ENCODE data around the gene SUPT4H1. TPM values are rescaled to one million over a fixed set of nuclear protein-coding genes. Genes with fewer than 3 reads are reported as not detected.
A peak's percentile ranks its signal among the peaks of the same experiment; 100 is the strongest.

The SUPT4H1 gene
- total RNA-seq, 2 donors from 2014 or later: 44.8 to 70.0 TPM

DNA sequence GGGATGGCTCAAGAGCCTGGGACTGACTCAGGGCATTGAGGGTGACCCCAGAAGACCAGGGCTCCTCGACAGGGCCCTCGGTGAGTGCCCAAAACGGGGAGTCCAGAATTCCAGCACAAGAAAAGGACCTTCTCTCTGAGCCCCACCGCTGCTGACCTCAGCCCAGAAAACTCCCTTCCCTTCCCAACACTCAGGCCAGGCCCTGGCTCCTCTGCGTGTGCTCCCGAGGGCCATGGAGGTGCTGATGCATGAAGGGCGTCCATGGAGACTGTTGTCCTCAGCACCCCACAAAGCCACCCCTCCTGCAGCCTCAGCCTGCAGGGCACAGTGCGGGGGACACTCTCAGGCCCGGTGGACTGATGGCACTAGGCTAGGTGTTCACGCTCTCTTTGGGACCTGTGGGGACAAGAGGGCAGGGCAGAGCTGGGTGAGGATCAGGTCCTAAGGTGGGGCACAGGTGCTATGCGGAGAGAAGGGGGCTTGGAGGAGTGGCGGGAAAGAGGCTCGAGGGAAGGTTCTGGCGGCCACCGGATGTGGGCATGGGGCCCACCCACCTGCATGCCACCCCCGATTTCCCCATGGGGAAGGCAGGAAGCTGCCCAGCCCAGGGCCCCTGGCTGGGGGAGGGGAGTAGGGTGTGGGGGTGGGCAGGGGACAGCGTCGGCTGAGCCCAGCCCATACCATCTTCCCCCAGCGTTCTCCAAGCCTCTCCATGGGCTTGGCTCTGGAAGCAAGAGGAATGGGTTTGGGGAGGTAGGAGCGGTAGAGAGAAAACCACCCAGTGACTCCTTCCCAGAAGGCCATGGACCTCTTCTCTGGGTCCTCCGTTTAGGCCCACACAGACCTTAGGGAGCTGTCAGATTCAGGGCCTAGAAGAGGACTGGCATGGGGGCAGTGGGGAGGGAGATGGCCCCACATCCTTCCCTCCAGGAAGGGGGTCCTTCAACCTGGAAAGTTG lies 18.9 kb downstream of the SUPT4H1 start:
- intact Hi-C loops (cut with DNase I): no loop called here
- Histone ChIP-seq H3K4me1 (replicated peaks) (no peaks in the 10 kb centered on the region), H3K36me3 (no peaks in the 10 kb centered on the region), H3K27me3 (replicated peaks; ENCODE audit: insufficient read depth) (no peaks in the 10 kb centered on the region), H3K4me3 (no peak overlapping the region), H3K9me3 (no peaks in the 10 kb centered on the region), H3K27ac (no peak overlapping the region)
- DNase-seq (ENCODE audit: low spot score): no peak
- 78% methylated on average over 21 of the region's 21 CpGs for WGBS
- TF ChIP-seq CTCF (IDR thresholded peaks at IDR 0.05) (no peak), POLR2A (IDR thresholded peaks at IDR 0.05) (no peak), POLR2AphosphoS5 (IDR thresholded peaks at IDR 0.05) (no peak)

- peak overlapping the region; percentile 12 to 26 for H3K4me3 ChIP-seq
- WGBS: 83% methylated on average over 27 of the region's 31 CpGs
- H3K36me3 ChIP-seq: no peaks in the 10 kb centered on the region
- H3K4me1 ChIP-seq (replicated peaks): no peaks in the 10 kb centered on the region
- H3K27me3 ChIP-seq (replicated peaks; ENCODE audit: insufficient read depth): no peaks in the 10 kb centered on the region
- intact Hi-C loops (cut with DNase I): no loop called here
- DNase-seq (ENCODE audit: low spot score): no peak
- TF ChIP-seq CTCF (IDR thresholded peaks at IDR 0.05) (no peak), POLR2AphosphoS5 (IDR thresholded peaks at IDR 0.05) (peak; percentile 21), POLR2A (IDR thresholded peaks at IDR 0.05) (peak; percentile 10)
- H3K27ac ChIP-seq: no peak overlapping the region
- H3K9me3 ChIP-seq: no peaks in the 10 kb centered on the region
Measured at GRCh38 chr17:58331815-58332777, 19.9 kb downstream of the SUPT4H1 start.

DNA sequence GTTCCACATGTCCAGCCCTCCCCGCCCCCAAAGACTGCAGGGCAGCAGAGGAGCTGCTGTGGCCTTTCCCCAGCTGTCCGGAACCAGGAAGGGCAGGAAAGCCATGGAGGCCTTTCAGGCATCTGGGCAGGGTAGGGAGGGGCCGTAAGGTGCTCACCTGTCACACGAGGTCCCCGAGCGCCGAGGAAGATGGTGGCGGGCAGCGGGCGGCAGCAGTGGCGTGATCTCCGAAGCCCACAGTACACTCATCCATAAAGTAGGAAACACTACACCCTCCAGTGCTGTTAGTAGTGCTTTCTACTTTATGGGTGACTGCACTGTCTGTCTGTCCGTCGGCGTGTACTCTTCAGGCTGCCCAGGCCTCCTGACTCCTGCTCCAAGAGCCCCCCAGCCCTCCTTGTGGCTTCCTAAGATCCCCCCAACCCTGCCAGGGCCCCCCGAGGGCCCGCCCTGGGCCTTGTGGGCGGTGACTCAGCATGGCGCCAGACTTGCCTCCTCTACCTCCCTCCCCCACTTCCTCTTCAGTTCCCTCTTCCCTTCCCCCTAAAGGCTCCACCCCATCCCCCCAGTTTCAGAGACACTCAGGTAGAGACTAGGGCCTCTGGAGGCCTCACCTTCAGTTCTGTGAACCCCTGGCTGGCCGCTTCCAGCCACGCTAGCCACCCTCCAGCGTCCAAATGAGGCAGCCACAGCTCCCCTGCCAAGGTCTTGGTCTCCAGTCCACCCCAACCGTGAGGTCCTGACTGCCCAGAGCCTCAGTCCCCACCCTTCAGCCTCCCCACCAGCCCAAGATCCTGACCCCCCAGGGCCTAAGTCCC lies 20.8 kb downstream of the SUPT4H1 start:
- Histone ChIP-seq H3K9me3 (no peaks in the 10 kb centered on the region), H3K27me3 (replicated peaks; ENCODE audit: insufficient read depth) (no peaks in the 10 kb centered on the region), H3K36me3 (no peaks in the 10 kb centered on the region), H3K4me1 (replicated peaks) (no peaks in the 10 kb centered on the region), H3K4me3 (peak overlapping the region; percentile 12 to 26), H3K27ac (no peak overlapping the region)
- TF ChIP-seq POLR2AphosphoS5 (IDR thresholded peaks at IDR 0.05) (no peak), CTCF (IDR thresholded peaks at IDR 0.05) (no peak), POLR2A (IDR thresholded peaks at IDR 0.05) (no peak)
- WGBS: 72% methylated on average over 22 of the region's 23 CpGs
- no peak for DNase-seq (ENCODE audit: low spot score)
- intact Hi-C loops (cut with DNase I): no loop called here

- Histone ChIP-seq H3K4me3 (peak overlapping the region in 1 of 2 donors; percentile 12), H3K27me3 (replicated peaks; ENCODE audit: insufficient read depth) (no peaks in the 10 kb centered on the region), H3K4me1 (replicated peaks) (no peaks in the 10 kb centered on the region), H3K36me3 (no peaks in the 10 kb centered on the region), H3K27ac (no peak overlapping the region), H3K9me3 (no peaks in the 10 kb centered on the region)
- TF ChIP-seq POLR2AphosphoS5 (IDR thresholded peaks at IDR 0.05) (no peak), CTCF (IDR thresholded peaks at IDR 0.05) (no peak), POLR2A (IDR thresholded peaks at IDR 0.05) (no peak)
- intact Hi-C loops (cut with DNase I): no loop called here
- 82% methylated on average over 10 of the region's 10 CpGs for WGBS
- DNase-seq (ENCODE audit: low spot score): no peak
Measured at GRCh38 chr17:58330538-58330996, 21.4 kb downstream of the SUPT4H1 start.
